ENCODE data around the gene KIF11.
A peak's percentile ranks its signal among the peaks of the same experiment; 100 is the strongest.
"Not testable (repeated sequence)": the region's sequence is repeated elsewhere in the genome, so short reads cannot be mapped to it uniquely, and the experiment has no call there.

Gene KIF11

DNA sequence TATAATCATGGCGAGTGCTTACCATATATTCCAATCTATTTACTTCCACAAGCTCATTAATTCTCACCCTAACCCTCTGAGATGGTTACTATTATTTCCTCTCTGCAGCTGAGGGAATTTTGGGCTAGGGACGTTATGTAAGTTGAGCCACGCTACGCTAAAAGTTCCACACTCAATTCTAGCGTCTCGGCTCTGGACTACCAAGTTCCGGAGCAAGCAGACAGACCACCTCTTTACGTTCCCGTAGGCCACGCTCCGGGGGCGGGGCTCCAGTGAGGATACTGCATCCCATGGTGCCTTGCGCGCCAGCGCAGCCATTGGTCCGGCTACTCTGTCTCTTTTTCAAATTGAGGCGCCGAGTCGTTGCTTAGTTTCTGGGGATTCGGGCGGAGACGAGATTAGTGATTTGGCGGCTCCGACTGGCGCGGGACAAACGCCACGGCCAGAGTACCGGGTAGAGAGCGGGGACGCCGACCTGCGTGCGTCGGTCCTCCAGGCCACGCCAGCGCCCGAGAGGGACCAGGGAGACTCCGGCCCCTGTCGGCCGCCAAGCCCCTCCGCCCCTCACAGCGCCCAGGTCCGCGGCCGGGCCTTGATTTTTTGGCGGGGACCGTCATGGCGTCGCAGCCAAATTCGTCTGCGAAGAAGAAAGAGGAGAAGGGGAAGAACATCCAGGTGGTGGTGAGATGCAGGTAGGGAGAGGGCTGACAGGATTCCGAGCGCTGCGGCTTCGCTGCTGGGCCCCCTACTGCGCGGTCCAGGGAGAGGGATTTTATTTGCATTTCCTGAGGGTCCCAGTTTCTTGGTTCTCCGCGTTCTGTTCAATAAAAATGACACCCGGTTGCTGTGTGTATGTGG lies at the start of gene KIF11:
Gene KIF11, plus strand, starts transcription at position 370 of the 858 bp plus-strand sequence. Its CDS starts 246 bp downstream, at position 616.
- peak; percentile 86 to 94 (median 89) for DNase-seq (ENCODE audit: low read depth in 3 of 3, low spot score in 1 of 3)

GRCh38 chr10:92544296-92544695 lies 48.6 kb upstream of the KIF11 start:
- DNase-seq (ENCODE audit: low read depth in 3 of 3, low spot score in 1 of 3), result no peak

- DNase-seq (ENCODE audit: low read depth in 3 of 3, low spot score in 1 of 3), result no peak
Measured at GRCh38 chr10:92545556-92545955, 47.4 kb upstream of the KIF11 start.

DNA sequence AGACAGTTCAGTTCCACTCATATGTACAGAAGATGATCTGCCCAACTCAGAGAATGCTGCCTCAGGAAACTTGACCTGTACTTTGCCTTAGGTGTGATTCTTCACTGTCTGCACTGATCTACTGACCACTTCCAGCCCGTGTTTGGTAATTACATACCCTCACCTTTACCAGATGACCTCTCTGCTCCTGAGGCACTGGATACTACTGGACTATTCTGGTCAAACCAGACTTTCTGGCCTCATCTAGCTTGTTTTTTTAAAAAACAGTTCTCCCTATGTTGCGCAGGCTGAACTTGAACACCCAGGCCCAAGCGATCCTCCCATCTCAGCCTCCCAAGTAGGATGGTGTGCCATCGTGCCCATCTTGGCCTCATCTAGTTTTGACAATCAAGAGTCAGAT lies 45.3 kb upstream of the KIF11 start:
- DNase-seq (ENCODE audit: low read depth in 3 of 3, low spot score in 1 of 3), result no peak

- no peak for DNase-seq (ENCODE audit: low read depth in 3 of 3, low spot score in 1 of 3)
Measured at GRCh38 chr10:92550924-92551323, 42.0 kb upstream of the KIF11 start.

- no peak for DNase-seq (ENCODE audit: low read depth in 3 of 3, low spot score in 1 of 3)
Measured at GRCh38 chr10:92552310-92552709, 40.6 kb upstream of the KIF11 start.

DNA sequence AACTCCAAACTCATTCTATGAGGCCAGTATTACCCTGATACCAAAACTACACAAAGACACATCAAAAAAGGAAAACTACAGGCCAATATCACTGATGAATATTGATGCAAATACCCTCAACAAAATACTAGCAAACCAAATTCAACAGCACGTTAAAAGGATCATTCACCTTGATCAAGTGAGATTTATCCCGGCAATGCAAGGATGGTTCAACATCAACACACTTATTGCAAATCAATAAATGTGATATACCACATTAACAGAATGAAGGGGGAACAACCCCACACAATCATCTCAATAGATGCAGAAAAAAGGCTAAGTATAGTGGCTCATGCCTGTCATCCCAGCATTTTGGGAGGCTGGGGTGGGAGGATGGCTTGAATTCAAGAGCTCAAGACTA lies 39.0 kb upstream of the KIF11 start:
- DNase-seq (ENCODE audit: low read depth in 3 of 3, low spot score in 1 of 3), result no peak

GRCh38 chr10:92559046-92559445 lies 33.9 kb upstream of the KIF11 start:
- no peak for DNase-seq (ENCODE audit: low read depth in 3 of 3, low spot score in 1 of 3)

- DNase-seq (ENCODE audit: low read depth in 3 of 3, low spot score in 1 of 3), result no peak
Measured at GRCh38 chr10:92562424-92562823, 30.5 kb upstream of the KIF11 start.

- no peak for DNase-seq (ENCODE audit: low read depth in 3 of 3, low spot score in 1 of 3)
Measured at GRCh38 chr10:92567952-92568600, 24.9 kb upstream of the KIF11 start.

GRCh38 chr10:92569071-92569470 lies 23.9 kb upstream of the KIF11 start:
- no peak for DNase-seq (ENCODE audit: low read depth in 3 of 3, low spot score in 1 of 3)

GRCh38 chr10:92569663-92570062 lies 23.3 kb upstream of the KIF11 start:
- DNase-seq (ENCODE audit: low read depth in 3 of 3, low spot score in 1 of 3), result not testable (repeated sequence)

DNA sequence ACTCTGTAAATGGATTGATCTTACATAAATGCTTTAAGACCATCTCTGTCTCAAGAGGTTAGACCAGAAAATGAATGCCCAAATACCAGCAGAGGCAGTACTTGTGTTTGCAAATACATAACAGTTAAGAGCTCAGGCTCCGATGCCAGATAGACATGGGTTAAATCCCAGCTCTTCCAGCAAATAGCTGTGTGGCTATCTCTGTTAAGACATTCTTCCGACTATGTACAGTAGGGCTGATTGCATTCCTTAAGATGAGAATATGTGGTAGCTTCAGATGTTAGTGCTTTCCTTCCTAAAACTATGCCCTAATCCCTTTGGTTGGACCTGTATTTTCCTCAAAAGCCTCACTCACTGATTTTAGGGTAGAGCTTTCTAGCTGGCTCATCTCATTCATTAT lies 21.3 kb upstream of the KIF11 start:
- no peak for DNase-seq (ENCODE audit: low read depth in 3 of 3, low spot score in 1 of 3)

DNA sequence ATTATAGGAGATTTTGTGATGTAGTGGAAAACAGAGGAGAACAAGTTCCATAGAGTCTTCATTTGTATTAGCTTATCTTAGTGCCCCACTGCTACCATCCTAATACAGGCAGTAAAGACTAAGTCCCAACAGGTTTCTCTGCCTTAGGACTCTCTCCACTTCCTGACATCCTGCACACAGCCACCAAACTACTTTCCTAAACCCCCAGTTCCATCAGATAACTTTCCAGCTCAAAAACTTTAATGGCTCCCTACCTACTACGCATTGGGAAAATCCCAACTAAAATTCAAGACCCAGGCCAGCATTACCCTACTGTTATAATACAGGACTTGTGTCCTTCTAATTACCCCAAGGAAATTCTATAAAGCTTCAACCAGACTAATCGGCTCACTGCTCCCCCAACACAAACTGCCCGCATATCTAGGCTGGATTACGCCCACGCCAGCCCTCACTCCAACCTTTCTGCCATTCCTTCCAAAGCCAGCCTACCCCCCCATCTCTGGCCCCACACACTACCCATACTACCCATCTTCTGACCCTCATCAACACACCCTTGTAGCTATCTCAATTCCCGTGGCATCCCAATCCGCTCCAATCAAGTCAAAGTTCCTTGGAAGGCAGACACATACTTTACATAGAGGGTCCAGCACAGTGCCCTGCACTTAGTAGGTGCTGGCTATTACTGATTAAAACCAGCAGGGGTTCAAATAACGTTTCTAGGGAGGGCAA lies 20.4 kb upstream of the KIF11 start:
- DNase-seq (ENCODE audit: low read depth in 3 of 3, low spot score in 1 of 3), result no peak

- DNase-seq (ENCODE audit: low read depth in 3 of 3, low spot score in 1 of 3), result peak in 1 of 3 donors; percentile 15
Measured at GRCh38 chr10:92573091-92573797, 19.7 kb upstream of the KIF11 start.

DNA sequence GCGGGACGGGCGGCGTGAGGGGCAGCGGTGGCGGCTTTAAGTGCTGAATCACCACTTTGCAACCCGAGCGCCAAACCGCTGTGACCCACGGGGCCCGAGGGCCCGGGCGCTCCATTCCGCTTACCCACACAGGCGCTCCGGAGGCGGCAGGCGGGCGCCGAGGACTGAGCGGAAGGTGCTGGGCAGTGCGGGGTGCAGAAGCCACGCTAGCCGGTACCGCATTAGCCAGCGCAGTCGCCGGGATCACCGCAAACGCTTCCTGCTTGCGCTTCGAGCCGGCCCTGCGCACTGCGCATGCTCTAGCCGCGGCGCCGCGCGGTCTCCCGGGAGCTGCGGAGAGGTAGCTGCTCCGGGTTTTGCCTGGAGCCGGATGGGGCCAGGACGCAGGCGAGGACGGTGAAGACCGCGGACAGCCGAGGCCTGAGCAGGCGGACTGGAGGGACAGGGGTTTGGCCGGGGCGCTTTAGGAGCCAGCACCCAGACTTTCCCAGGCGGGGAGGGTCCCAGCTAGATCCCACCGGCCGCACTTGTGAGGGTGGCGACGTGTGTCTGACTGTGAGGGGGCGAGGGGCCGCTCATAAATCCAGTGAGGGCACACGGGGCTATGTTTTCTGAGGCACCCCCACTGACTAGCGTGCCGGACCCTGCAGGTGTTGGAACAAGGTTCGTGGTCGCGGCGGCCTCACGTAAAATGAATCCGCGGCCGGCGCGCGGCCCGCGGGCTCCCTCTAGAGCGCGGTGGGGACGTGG lies 19.0 kb upstream of the KIF11 start, which contains the start of gene IDE:
Gene IDE, minus strand, starts transcription at position 296 of the 750 bp plus-strand sequence. Its CDS starts 74 bp downstream, at position 222.
- DNase-seq (ENCODE audit: low read depth in 3 of 3, low spot score in 1 of 3), result peak; percentile 50 to 75 (median 65)

GRCh38 chr10:92574548-92575261 lies 18.2 kb upstream of the KIF11 start:
- no peak for DNase-seq (ENCODE audit: low read depth in 3 of 3, low spot score in 1 of 3)

- DNase-seq (ENCODE audit: low read depth in 3 of 3, low spot score in 1 of 3), result no peak
Measured at GRCh38 chr10:92575961-92576360, 17.0 kb upstream of the KIF11 start.

DNA sequence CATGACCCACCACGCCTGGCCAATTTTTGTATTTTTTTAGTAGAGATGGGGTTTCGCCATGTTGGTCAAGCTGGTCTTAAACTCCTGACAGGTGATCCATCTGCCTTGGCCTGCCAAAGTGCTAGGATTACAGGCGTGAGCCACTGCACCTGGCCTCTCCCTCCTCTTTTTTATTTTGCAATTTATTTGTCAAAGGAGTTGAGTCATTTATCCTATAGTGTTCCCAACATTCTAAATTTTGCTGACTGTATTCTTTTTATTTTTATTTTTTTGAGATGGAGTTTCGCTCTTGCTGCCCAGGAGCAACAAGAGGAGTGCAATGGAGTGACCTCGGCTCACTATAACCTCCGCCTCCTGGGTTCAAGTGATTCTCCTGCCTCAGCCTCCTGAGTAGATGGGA lies 10.6 kb upstream of the KIF11 start:
- DNase-seq (ENCODE audit: low read depth in 3 of 3, low spot score in 1 of 3), result not testable (repeated sequence)
